Measurements from ENCODE around the gene RPS6KA2. TPM values are rescaled to one million over a fixed set of nuclear protein-coding genes. Genes with fewer than 3 reads are reported as not detected.

The RPS6KA2 gene
- total RNA-seq, 1 experiment from 2014 or later, result 18.5 TPM

DNA sequence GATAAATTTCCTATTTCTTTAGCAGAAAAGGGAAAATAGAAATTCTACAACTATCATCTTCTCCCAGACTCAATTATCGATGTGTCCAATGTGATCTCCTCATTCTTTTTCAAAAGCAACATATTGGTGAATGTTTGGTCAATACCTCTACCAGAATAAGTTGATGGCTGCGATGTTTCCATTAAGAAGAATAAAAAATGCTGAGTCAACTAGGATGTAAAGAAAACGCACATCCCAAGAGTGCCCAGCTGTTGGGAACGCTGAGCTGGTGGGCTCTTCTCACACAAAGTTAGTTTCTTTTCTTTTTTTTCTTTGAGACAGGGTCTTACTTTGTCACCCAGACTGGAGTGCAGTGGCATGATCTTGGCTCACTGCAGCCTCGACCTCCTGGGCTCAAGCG, 80.4 kb downstream of the RPS6KA2 start:
- Histone ChIP-seq H4K20me1 (ENCODE audit: insufficient read depth) (no peaks in the 10 kb centered on the region), H3K4me3 (no peak overlapping the region), H3F3A (ENCODE audit: insufficient read depth, low read depth) (peaks cover 8% of the 10 kb centered on the region; the same call in 1 of the 2 replicates), H3K79me2 (ENCODE audit: low read depth) (no peaks in the 10 kb centered on the region; the same call in 1 of the 2 replicates), H3K9me2 (ENCODE audit: insufficient read depth) (no peaks in the 10 kb centered on the region), H3K36me3 (ENCODE audit: low read depth) (no peaks in the 10 kb centered on the region; the same call in 1 of the 2 replicates), H3K27ac (no peak overlapping the region), H3K9me3 (ENCODE audit: insufficient read depth, low read depth) (no peaks in the 10 kb centered on the region), H3K4me2 (no peak overlapping the region), H3K4me1 (replicated peaks; ENCODE audit: insufficient read depth) (peaks cover 16% of the 10 kb centered on the region), H2AFZ (no peak overlapping the region), H3K27me3 (ENCODE audit: insufficient read depth, low read depth) (no peaks in the 10 kb centered on the region)
- BruUV-seq (replicated peaks), result no TSS peak
- TF ChIP-seq EZH2 (IDR thresholded peaks at IDR 0.05; ENCODE audit: low read depth), result no peak
- TF ChIP-seq, protein P1, sequence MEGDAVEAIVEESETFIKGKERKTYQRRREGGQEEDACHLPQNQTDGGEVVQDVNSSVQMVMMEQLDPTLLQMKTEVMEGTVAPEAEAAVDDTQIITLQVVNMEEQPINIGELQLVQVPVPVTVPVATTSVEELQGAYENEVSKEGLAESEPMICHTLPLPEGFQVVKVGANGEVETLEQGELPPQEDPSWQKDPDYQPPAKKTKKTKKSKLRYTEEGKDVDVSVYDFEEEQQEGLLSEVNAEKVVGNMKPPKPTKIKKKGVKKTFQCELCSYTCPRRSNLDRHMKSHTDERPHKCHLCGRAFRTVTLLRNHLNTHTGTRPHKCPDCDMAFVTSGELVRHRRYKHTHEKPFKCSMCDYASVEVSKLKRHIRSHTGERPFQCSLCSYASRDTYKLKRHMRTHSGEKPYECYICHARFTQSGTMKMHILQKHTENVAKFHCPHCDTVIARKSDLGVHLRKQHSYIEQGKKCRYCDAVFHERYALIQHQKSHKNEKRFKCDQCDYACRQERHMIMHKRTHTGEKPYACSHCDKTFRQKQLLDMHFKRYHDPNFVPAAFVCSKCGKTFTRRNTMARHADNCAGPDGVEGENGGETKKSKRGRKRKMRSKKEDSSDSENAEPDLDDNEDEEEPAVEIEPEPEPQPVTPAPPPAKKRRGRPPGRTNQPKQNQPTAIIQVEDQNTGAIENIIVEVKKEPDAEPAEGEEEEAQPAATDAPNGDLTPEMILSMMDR (conservative IDR thresholded peaks at IDR 0.05), result no peak
- intact Hi-C loops (cut with micrococcal nuclease; ENCODE audit: unreplicated experiment), result no loop called here
- ChIA-PET CTCF (no interaction called here), POLR2A (ENCODE audit: unreplicated experiment) (no interaction called here)
- DNase-seq, result no peak

DNA sequence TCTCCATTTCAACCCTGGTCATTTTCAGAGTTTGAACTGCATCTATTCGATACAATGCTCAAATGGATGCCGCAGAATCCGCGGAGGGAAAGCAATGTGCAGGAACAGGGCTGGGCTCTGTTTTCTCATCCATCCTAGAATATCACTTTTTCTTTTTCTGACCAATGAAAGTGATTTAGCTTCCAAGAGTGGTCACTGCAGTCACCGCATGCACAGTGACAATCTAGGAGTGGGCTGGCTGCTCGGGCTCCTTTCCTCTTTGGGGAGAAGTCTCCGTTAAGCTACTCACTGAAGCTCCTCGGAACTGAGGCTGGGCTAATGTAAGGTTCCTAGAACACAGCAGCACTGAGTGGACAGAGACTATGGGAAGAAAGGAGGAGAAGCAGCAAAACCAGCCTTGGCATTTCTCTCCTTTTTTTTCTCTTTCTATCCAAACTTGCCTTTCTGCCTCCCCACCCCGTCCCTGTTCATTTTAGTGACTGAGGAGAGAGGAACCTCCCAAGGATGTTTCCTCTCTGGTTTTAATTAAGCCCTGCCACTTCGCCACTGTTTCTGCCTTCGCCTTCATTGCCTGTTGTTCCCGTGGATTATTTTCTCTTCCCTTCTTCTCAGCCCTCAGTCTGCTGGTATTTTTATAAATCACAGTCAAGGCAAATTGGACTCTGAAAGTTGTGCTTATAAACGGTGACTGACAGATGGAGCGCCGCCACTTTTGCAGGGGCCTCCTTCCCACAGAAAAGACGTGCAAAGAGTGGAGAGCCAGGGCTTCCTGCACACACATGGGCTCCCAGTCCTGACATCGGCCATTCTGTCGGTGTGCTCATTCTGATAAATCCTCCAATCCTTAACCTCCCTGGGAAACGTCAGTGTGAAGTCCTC, 81.7 kb downstream of the RPS6KA2 start:
- CTCF ChIA-PET, result no interaction called here
- no peaks in the 10 kb centered on the region; the same call in 1 of the 2 replicates for H3K36me3 ChIP-seq (ENCODE audit: low read depth)
- TF ChIP-seq EZH2 (IDR thresholded peaks at IDR 0.05; ENCODE audit: low read depth), result no peak
- TF ChIP-seq, protein P1 (conservative IDR thresholded peaks at IDR 0.05), result no peak

DNA sequence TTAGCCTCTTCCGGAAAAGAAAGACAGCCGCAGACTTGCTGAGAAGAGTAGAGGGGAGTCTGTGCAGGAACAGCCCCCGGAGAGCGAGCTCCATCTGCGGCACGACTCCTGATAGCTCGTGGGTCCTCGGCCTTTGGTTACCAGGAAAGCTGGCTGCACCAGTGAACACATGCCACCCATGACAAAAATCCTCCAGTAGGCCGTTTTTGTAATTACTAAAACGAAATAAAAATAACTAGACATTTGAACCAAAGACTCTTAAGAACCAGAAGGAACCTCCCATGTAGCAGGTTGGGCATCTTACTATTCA, 82.8 kb downstream of the RPS6KA2 start:
- no peaks in the 10 kb centered on the region for H3K9me3 ChIP-seq (ENCODE audit: insufficient read depth, low read depth)
- no peak overlapping the region for H3K27ac ChIP-seq
- TF ChIP-seq, protein P1 (conservative IDR thresholded peaks at IDR 0.05), result no peak
- TF ChIP-seq EZH2 (IDR thresholded peaks at IDR 0.05; ENCODE audit: low read depth), result no peak
- no TSS peak for BruUV-seq (replicated peaks)
- CTCF ChIA-PET, result no interaction called here
- H2AFZ ChIP-seq, result no peak overlapping the region
- no peaks in the 10 kb centered on the region for H3K27me3 ChIP-seq (ENCODE audit: insufficient read depth, low read depth)
- no peak overlapping the region for H3K4me3 ChIP-seq
- H3K9me2 ChIP-seq (ENCODE audit: insufficient read depth), result no peaks in the 10 kb centered on the region
- H3K4me1 ChIP-seq (replicated peaks; ENCODE audit: insufficient read depth), result peaks cover 17% of the 10 kb centered on the region
- no peaks in the 10 kb centered on the region for H3K36me3 ChIP-seq (ENCODE audit: low read depth)
- H4K20me1 ChIP-seq (ENCODE audit: insufficient read depth), result no peaks in the 10 kb centered on the region
- H3F3A ChIP-seq (ENCODE audit: insufficient read depth, low read depth), result peaks cover 8% of the 10 kb centered on the region; the same call in 1 of the 2 replicates
- intact Hi-C loops (cut with micrococcal nuclease; ENCODE audit: unreplicated experiment), result no loop called here
- POLR2A ChIA-PET (ENCODE audit: unreplicated experiment), result no interaction called here
- no peaks in the 10 kb centered on the region for H3K79me2 ChIP-seq (ENCODE audit: low read depth)
- no peak overlapping the region for H3K4me2 ChIP-seq
- DNase-seq, result no peak

More for the DNA sequence above, 81.7 kb downstream of the RPS6KA2 start:
- peaks cover 8% of the 10 kb centered on the region; the same call in 1 of the 2 replicates for H3F3A ChIP-seq (ENCODE audit: insufficient read depth, low read depth)
- BruUV-seq (replicated peaks), result no TSS peak
- H3K27me3 ChIP-seq (ENCODE audit: insufficient read depth, low read depth), result no peaks in the 10 kb centered on the region
- POLR2A ChIA-PET (ENCODE audit: unreplicated experiment), result no interaction called here
- H3K4me3 ChIP-seq, result no peak overlapping the region
- no peak for DNase-seq
- H3K4me1 ChIP-seq (replicated peaks; ENCODE audit: insufficient read depth), result peaks cover 17% of the 10 kb centered on the region
- H3K79me2 ChIP-seq (ENCODE audit: low read depth), result no peaks in the 10 kb centered on the region; the same call in 1 of the 2 replicates
- H4K20me1 ChIP-seq (ENCODE audit: insufficient read depth), result no peaks in the 10 kb centered on the region
- no peaks in the 10 kb centered on the region for H3K9me3 ChIP-seq (ENCODE audit: insufficient read depth, low read depth)
- H3K9me2 ChIP-seq (ENCODE audit: insufficient read depth), result no peaks in the 10 kb centered on the region
- no peak overlapping the region for H3K27ac ChIP-seq
- no peak overlapping the region for H2AFZ ChIP-seq
- intact Hi-C loops (cut with micrococcal nuclease; ENCODE audit: unreplicated experiment), result no loop called here
- no peak overlapping the region for H3K4me2 ChIP-seq
